Central memory CD4-positive, alpha-beta T cell (primary cell): Measurements from ENCODE around the gene DNAH6.

Experiments
- DNase-seq: peaks from one replicate; pipeline ENCODE4 v3.0.0; 2022

DNAH6 gene

GRCh38 chr2:84636080-84636971 is 120.0 kb downstream of the DNAH6 start:
- no peak for DNase-seq

- no peak for DNase-seq
These were observed 123.5 kb downstream of the DNAH6 start for GRCh38 chr2:84639751-84640150.

GRCh38 chr2:84640411-84640810 is 124.1 kb downstream of the DNAH6 start:
- DNase-seq: no peak

DNA sequence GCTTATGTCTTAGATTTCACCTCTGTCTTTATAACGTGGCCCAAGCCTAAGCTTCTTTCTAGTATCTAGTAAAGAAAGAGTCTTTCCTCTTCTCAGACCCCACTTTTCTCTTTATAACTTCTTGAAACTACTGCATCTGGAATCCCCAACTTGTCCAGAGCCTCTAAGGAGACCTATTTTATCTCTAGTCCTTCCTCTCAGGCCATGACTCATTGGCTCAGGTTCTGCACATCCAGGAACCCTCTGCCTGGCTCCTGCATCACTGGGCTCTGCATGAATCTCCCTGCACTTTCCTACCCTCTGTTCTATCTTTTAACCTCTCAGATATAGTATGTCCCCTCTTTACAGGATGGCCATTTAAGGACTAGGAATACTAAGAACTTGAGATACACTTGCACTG is 124.7 kb downstream of the DNAH6 start:
- no peak for DNase-seq

DNA sequence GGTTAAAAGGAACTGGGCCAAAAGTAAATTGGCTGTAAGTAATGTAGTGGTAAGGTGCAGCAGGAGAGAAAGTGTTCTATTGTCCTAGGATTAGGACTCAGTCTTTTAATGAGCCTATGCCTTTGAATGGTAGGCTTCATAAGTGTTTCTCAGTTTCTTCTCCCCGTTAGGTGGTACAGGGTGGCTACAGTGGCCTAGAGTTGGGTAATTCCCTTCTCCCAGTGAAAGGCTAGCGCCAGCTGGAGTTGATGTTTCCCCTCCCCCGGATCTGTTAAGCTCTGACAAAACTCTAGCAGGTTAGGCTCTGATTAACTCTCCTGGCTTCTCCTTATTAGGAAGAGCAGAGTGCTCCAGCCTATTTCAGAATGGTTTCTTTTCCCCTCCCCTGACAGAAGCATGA is 127.7 kb downstream of the DNAH6 start:
- DNase-seq: no peak

DNA sequence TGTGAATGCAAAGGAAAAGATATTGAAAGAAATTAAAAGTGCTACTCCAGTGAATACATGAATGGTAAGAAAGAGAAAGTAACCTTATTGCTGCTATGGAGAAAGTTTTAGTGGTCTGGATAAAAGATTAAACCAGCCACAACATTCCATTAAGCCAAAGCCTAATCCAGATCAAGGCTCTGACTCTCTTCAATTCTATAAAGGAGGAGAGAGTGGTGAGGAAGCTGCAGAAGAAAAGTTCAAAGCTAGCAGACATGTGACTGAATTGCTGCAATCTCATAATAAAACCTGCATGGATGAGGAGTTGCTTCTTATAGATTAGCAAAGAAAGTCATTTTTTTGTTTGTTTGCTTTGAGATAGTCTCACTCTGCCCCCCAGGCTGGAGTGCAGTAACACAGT is 130.2 kb downstream of the DNAH6 start:
- DNase-seq: no peak

DNA sequence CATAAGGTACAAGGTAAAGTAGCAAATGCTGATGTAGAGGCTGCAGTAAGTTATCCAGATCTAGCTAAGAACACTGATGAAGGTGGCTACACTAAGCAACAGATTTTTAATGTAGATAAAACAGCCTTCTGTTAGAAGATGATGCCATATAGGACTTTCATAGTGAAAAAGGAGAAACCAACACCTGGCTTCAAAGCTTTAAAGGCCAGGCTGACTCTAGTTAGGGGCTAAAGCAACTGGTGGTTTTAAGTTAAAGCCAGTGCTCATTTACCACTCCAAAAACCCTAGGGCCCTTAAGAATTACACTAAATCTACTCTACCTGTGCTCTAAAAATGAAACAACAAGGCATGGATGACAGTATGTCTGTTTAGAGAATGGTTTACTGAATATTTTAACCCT is 131.0 kb downstream of the DNAH6 start:
- DNase-seq: no peak

- DNase-seq: no peak
These were observed 132.8 kb downstream of the DNAH6 start for GRCh38 chr2:84649058-84649457.

GRCh38 chr2:84649487-84650142 is 133.3 kb downstream of the DNAH6 start:
- peak; percentile 10 for DNase-seq

GRCh38 chr2:84652431-84652830 is 136.1 kb downstream of the DNAH6 start:
- DNase-seq: no peak

DNA sequence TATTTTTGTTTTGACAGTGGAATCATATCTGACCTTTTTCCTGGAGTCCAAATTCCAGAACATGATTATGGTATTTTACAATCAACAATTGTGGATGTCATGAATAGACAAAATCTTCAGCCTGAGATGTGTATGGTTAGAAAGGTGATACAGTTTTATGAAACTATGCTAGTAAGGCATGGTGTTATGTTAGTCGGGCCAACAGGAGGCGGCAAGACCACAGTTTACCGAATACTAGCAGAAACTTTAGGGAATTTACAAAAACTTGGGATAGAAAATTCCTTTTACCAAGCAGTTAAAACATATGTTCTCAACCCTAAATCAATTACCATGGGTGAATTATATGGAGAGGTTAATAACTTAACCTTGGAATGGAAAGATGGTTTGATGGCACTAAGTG is 137.0 kb downstream of the DNAH6 start:
- DNase-seq: no peak

DNA sequence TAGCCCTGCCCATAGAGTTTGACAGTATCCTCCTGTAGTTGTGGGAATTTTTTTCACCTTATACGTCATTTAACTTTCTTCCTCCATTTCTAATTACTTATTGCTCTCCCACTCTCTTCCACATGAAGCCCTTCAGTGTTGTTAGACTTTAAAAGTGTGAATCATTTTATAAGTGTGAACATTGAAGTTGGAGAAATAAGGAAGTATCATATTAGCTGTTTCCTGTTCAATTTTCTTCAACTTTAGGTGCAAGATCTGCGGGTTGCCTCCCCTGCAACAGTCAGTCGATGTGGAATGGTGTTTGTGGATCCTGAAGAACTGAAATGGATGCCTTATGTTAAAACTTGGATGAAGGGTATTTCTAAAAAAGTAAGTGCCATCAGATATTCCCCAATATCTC is 138.1 kb downstream of the DNAH6 start:
- DNase-seq: no peak

DNA sequence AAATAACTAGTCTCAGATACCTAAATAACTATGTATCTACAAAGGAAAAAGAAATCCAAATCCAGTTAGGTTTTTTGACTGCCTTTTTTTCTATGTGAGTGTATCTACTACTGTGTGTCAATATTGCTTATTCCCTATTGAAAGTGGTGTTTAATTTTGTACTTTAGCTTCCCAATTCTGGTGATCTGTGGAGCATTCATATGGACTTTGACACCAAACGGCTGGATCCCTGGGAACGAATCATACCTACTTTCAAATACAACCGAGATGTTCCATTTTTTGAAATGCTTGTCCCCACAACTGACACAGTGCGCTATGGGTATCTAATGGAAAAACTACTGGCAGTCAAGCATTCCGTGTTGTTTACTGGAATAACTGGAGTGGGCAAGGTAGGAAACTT is 152.8 kb downstream of the DNAH6 start:
- no peak for DNase-seq

GRCh38 chr2:84674099-84674498 is 157.8 kb downstream of the DNAH6 start:
- no peak for DNase-seq

DNA sequence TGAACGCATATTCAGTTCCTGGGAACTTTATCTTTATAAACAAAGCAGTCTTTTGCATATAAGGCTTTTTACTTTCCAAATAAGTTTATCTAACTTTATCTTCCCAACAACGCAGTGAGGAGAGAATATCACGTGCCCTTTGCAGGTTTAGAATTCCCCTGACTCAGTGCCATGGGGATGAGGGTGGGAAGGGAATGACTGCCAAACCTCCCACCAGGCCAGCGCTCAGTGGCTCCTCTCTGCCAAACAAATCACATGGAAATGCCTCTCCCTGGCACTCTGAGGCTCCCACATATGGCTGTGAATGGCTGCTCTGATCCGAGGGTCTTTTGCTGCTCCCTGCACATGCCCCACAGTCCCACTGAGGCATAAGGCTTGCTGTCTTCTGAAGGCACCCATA is 158.3 kb downstream of the DNAH6 start:
- DNase-seq: no peak

- no peak for DNase-seq
These were observed 160.0 kb downstream of the DNAH6 start for GRCh38 chr2:84676295-84676694.

DNA sequence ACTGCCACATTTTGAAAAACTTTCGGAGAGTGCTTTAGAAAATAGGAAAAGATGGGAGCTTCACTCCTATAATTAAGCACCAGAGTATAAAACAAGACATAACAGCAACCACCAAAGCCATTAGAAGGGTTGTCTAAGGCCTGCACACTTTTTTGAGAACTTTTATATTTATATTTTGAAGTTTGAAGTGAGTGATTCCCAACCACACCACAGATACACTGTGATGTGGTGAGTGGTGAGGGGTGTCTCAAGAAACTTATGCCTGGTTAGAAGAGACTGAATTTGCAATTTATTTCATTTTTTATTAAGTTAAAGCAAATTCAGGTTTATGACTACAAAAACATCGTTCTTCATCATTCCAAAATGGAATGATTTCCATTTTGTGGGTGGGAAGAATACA is 161.9 kb downstream of the DNAH6 start:
- DNase-seq: no peak

DNA sequence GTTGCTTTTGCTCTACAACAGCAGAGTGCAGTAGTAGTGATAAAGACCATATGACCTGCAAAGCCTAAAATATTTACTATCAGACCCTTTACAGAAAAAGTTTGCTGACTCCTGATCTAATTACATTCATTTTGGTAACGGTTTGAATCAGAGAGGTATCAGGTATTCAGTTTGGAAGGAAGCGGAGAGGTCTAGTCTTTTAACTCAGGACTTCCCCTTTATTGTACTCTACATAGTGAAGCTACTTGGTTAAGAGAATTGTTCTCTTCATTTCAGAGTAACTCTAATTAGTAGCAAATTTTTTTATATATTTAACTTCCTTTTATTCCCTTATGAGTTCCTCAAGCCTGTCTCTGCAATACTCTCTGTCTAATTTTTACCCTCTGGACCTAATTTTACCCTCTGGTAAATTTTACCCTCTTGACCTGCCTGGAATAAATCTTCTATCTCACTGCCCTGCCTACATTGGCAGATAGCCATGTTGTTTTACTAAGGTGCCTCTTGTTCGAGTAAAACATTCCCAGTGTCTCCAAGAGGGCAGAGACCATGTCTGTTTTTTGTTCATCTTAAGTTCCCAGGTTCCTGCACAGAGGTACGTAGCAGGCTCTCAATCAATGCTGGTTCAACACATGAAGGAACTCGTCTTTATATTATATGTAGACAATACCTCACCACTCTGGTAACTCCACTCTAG is 170.6 kb downstream of the DNAH6 start:
- DNase-seq: no peak

DNA sequence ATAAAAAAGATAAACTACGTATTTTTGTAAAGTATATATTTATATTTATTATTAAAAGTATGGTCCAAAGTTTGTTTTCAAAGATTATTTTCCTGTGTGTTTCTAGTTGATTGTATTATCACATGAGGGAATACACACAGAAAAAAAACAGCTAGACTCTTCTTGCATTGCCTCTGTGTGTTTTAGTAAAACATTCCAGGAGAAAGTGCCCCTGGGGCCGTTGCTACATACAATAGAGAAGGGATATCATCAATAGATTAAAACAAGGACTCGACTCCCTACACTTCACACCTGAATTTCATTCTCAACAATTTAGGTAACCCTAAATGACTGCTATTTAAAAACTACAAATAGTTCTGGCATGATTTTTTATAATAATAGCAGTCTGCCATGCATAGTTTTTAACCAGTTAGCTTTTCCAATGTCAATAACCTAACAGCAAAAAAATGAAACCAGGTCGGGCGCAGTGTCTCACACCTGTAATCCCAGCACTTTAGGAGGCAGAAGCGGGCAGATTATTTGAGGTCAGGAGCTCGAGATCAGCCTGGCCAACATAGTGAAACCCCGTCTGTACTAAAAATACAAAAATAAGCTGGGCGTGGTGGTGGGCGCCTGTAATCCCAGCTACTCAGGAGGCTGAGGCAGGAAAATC is 171.3 kb downstream of the DNAH6 start:
- no peak for DNase-seq

DNA sequence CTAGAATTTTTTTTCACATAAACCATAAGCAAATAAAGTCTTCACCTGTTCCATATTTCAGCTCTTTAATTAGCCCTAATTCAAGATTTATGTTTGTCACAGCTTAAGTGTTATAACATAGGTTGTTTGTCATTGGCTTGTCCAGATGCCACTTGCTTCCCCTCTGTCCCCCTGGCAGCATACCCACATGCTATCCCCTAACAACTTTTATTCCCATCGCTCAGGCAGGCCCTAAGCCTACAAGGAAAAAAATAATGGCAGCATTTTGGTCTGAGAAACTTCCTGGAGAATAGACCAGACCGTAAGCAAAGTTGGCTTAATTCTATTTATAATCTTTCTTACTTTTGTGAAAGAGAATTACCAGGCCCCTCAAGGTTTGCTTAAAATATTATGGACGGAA is 173.9 kb downstream of the DNAH6 start:
- no peak for DNase-seq

GRCh38 chr2:84694088-84694622 is 177.9 kb downstream of the DNAH6 start:
- peak; percentile 71 for DNase-seq

DNA sequence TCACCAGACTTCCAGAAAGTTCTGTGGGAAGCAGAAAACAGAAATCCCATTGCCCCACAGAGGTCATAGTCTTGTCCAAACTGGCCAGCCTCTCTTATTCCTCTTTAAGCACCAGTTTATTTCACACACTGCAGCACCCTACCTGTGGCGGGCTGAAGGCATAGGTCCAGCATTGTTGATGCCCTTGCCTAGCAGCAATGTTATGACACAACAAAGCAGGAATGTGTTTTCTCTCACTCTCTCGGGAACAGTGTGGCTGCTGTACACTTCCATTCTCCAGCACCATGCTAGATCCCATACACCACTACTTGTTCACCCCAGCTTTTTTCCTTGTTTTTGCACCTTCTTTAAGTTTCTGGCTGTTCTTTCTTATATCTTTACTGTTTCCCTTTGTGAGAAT is 181.6 kb downstream of the DNAH6 start:
- DNase-seq: no peak

- no peak for DNase-seq
These were observed 183.7 kb downstream of the DNAH6 start for GRCh38 chr2:84700006-84700405.
